ENCODE measurements around the gene RNPS1. TPM values are rescaled to one million over a fixed set of nuclear protein-coding genes. Genes with fewer than 3 reads are reported as not detected.

The RNPS1 gene
- total RNA-seq, 1 experiment from 2014 or later = 250 TPM

GRCh38 chr16:2285731-2286191, 17.8 kb upstream of the RNPS1 start:
- H3K4me1 ChIP-seq (replicated peaks; ENCODE audit: insufficient read depth) = no peaks in the 10 kb centered on the region
- BruUV-seq (replicated peaks) = no TSS peak
- no peaks in the 10 kb centered on the region for H3F3A ChIP-seq (ENCODE audit: insufficient read depth, low read depth)
- ChIA-PET POLR2A (ENCODE audit: unreplicated experiment) (no interaction called here), CTCF (no interaction called here)
- no peaks in the 10 kb centered on the region for H3K9me3 ChIP-seq (ENCODE audit: insufficient read depth, low read depth)
- H3K27ac ChIP-seq = no peak overlapping the region
- H3K27me3 ChIP-seq (ENCODE audit: insufficient read depth, low read depth) = peaks cover 58% of the 10 kb centered on the region
- no peaks in the 10 kb centered on the region for H4K20me1 ChIP-seq (ENCODE audit: insufficient read depth)
- no peak for TF ChIP-seq CTCF (conservative IDR thresholded peaks at IDR 0.05)
- TF ChIP-seq EZH2 (IDR thresholded peaks at IDR 0.05; ENCODE audit: low read depth) = no peak
- no peaks in the 10 kb centered on the region for H3K36me3 ChIP-seq (ENCODE audit: low read depth)
- H2AFZ ChIP-seq = no peak overlapping the region
- no peaks in the 10 kb centered on the region for H3K79me2 ChIP-seq (ENCODE audit: low read depth)
- no peak for DNase-seq
- intact Hi-C loops (cut with micrococcal nuclease; ENCODE audit: unreplicated experiment) = no loop called here
- no peaks in the 10 kb centered on the region for H3K9me2 ChIP-seq (ENCODE audit: insufficient read depth)
- no peak overlapping the region for H3K4me3 ChIP-seq
- H3K4me2 ChIP-seq = no peak overlapping the region

- POLR2A ChIA-PET (ENCODE audit: unreplicated experiment) = no interaction called here
- no peaks in the 10 kb centered on the region for H3K9me3 ChIP-seq (ENCODE audit: insufficient read depth, low read depth)
- TF ChIP-seq EZH2 (IDR thresholded peaks at IDR 0.05; ENCODE audit: low read depth) (no peak), CTCF (conservative IDR thresholded peaks at IDR 0.05) (no peak)
Measured at GRCh38 chr16:2284797-2285576, 17.1 kb upstream of the RNPS1 start.

GRCh38 chr16:2284001-2284770, 16.3 kb upstream of the RNPS1 start:
- BruUV-seq (replicated peaks) = no TSS peak
- intact Hi-C loops (cut with micrococcal nuclease; ENCODE audit: unreplicated experiment) = no loop called here
- Histone ChIP-seq H3K9me3 (ENCODE audit: insufficient read depth, low read depth) (no peaks in the 10 kb centered on the region), H3K79me2 (ENCODE audit: low read depth) (no peaks in the 10 kb centered on the region), H3K4me2 (no peak overlapping the region), H3K4me1 (replicated peaks; ENCODE audit: insufficient read depth) (no peaks in the 10 kb centered on the region), H3K27ac (no peak overlapping the region), H3K9me2 (ENCODE audit: insufficient read depth) (no peaks in the 10 kb centered on the region), H4K20me1 (ENCODE audit: insufficient read depth) (no peaks in the 10 kb centered on the region), H3K27me3 (ENCODE audit: insufficient read depth, low read depth) (peaks cover 74% of the 10 kb centered on the region), H2AFZ (no peak overlapping the region), H3F3A (ENCODE audit: insufficient read depth, low read depth) (no peaks in the 10 kb centered on the region), H3K4me3 (no peak overlapping the region), H3K36me3 (ENCODE audit: low read depth) (no peaks in the 10 kb centered on the region)
- TF ChIP-seq EZH2 (IDR thresholded peaks at IDR 0.05; ENCODE audit: low read depth) (no peak), CTCF (conservative IDR thresholded peaks at IDR 0.05) (no peak)
- no peak for DNase-seq
- ChIA-PET POLR2A (ENCODE audit: unreplicated experiment) (no interaction called here), CTCF (no interaction called here)

More at GRCh38 chr16:2284797-2285576, 17.1 kb upstream of the RNPS1 start:
- H3K4me1 ChIP-seq (replicated peaks; ENCODE audit: insufficient read depth) = no peaks in the 10 kb centered on the region
- no TSS peak for BruUV-seq (replicated peaks)
- intact Hi-C loops (cut with micrococcal nuclease; ENCODE audit: unreplicated experiment) = no loop called here
- H2AFZ ChIP-seq = no peak overlapping the region
- H3K4me3 ChIP-seq = no peak overlapping the region
- CTCF ChIA-PET = no interaction called here
- H3K27me3 ChIP-seq (ENCODE audit: insufficient read depth, low read depth) = peaks cover 66% of the 10 kb centered on the region
- no peaks in the 10 kb centered on the region for H3K36me3 ChIP-seq (ENCODE audit: low read depth)
- DNase-seq = no peak
- no peaks in the 10 kb centered on the region for H4K20me1 ChIP-seq (ENCODE audit: insufficient read depth)
- no peak overlapping the region for H3K4me2 ChIP-seq
- no peak overlapping the region for H3K27ac ChIP-seq
- H3F3A ChIP-seq (ENCODE audit: insufficient read depth, low read depth) = no peaks in the 10 kb centered on the region
- H3K79me2 ChIP-seq (ENCODE audit: low read depth) = no peaks in the 10 kb centered on the region
- H3K9me2 ChIP-seq (ENCODE audit: insufficient read depth) = no peaks in the 10 kb centered on the region

Data from PC-9 (cell line).